ENCODE data around the gene ANAPC15.

- TF ChIP-seq, protein P1, sequence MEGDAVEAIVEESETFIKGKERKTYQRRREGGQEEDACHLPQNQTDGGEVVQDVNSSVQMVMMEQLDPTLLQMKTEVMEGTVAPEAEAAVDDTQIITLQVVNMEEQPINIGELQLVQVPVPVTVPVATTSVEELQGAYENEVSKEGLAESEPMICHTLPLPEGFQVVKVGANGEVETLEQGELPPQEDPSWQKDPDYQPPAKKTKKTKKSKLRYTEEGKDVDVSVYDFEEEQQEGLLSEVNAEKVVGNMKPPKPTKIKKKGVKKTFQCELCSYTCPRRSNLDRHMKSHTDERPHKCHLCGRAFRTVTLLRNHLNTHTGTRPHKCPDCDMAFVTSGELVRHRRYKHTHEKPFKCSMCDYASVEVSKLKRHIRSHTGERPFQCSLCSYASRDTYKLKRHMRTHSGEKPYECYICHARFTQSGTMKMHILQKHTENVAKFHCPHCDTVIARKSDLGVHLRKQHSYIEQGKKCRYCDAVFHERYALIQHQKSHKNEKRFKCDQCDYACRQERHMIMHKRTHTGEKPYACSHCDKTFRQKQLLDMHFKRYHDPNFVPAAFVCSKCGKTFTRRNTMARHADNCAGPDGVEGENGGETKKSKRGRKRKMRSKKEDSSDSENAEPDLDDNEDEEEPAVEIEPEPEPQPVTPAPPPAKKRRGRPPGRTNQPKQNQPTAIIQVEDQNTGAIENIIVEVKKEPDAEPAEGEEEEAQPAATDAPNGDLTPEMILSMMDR (IDR thresholded peaks at IDR 0.05; ENCODE audit: low read length): no peak
- no peak for TF ChIP-seq EZH2 (IDR thresholded peaks at IDR 0.05; ENCODE audit: borderline replicate concordance, low read length)
Observed at GRCh38 chr11:72127923-72128322, 15.4 kb upstream of the ANAPC15 start.

Data from OCI-LY1 (cell line).